ENCODE measurements around the gene CPAMD8.

The CPAMD8 gene

DNA sequence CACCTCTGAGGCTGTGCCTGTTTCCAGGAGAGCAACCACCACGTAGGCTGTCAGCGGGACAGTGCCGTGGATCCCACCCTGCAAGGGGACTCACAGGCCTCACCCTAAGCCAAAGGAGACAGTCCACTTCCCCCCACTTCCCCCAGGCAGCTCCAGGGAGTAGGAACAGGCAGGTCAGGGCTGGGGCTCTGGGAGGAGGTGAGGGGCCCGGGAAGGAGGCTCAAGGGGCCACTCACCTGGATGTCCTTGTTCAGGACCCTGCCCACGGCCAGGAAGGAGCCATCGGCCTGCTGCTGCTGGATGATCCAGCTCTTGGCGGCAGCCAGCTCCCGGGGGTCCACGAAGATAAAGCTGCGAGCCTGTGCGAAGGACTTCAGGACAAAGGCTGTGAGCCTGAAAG, 112.2 kb downstream of the CPAMD8 start:
- DNase-seq = no peak

DNA sequence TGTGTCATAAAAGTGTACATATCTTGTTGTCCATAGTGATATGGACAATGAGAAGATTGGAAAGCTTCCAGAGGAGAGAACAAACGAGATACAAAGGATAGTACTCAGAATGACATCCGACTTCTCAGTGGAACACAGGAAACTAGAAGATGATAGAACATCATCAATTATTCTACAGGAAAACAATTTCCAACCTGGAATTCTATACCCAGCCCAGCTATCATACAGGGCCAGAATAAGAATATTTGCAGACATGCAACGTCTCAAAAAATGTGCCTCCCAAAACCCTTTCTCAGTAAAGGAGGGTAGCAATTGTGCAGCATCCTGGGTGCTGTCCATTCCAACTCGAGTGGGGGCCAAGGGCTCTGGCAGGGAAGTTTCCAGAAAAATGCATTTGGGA, 113.8 kb downstream of the CPAMD8 start:
- DNase-seq = no peak

DNA sequence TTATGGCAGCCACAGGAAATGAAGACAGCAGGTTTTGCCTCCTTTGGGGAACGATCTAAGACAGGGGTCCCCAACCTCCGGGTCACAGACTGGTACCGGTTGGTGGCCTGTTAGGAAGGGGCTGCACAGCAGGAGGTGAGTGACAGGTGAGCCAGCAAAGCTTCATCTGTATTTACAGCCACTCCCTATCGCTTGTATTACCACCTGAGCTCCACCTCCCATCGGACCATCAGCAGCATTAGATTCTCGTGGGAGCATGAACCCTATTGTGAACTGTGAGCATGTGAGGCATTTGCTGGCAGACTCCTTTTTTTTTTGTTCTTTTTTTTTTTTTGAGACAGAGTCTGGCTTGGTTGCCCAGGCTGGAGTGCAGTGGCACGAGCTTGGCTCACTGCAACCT, 115.6 kb downstream of the CPAMD8 start:
- no peak for DNase-seq

DNA sequence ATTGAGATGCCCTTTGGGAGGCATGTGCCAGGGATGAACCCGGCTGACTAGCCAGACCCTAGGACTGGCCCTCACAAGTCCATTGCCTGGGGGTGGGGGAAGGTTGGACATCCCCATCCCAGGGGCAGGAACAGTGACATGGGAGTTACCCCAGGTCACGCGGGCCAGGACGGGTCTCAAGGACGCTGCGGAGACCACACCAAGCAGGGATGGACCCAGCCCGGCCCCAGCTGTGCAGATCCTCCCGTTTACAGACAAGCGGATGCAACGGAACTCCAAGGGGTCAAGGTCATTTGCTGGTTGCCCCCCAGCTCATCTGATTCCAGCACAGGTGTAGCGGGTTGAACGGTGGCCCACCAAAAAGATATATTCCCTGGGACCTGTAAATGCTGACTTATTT, 117.9 kb downstream of the CPAMD8 start:
- no peak for DNase-seq

DNA sequence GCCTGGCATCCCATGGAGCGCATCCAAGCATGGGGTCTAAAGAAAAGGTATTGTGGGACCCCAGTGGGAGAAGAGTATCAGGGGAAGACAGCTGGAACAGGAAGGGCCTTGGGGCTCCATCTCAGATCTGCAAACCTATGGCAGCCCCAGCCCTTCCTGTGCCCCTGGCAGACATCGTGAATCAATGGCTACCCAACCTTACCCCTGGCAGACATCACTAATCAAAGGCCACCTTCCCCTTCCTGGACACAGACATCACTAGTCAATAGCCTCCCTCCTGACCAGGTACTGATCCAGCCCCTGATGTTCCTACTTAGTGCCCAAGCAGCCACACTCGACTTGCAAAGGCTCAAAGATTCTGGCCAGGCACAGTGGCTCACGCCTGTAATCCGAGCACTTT, 122.0 kb downstream of the CPAMD8 start:
- no peak for DNase-seq

DNA sequence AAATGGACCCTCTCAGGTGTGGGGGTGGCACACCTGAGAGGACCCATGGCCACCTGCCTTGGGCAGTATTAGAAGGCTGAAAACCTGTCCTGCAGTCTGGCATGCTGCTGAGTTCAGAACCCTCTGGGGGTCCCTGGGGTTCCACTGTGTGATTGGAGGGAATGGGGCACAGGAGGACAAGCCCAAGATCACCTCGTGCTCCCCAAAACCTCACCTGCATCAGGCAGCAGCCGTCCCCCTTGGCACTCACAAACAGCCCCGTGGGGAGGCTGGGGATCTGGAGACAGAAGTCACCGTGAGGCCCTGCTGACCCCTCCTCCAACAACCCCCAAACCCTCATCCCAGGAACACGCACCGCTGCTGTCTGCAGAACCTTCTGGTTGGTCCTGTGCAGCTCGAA, 123.3 kb downstream of the CPAMD8 start:
- DNase-seq = no peak

DNA sequence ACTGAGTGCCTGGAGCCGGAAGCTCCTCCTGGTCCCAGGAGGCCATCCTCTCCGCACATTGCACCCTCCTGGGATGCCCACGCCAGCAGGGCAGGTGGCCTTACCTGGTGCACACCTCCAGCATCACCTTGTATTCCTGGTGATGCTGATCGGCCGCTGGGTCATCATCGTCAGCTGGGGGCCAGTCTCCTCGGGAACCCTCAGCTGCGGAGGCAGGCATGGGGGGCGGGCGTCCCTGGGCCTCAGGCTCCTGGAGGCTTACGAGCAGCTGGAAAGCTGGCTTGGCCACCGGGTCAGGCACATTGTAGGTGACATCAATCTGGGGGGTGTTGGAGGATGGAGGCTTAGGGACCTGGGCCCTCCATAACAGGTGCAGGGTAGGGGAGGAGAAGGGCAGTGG, 124.1 kb downstream of the CPAMD8 start:
- DNase-seq = no peak

DNA sequence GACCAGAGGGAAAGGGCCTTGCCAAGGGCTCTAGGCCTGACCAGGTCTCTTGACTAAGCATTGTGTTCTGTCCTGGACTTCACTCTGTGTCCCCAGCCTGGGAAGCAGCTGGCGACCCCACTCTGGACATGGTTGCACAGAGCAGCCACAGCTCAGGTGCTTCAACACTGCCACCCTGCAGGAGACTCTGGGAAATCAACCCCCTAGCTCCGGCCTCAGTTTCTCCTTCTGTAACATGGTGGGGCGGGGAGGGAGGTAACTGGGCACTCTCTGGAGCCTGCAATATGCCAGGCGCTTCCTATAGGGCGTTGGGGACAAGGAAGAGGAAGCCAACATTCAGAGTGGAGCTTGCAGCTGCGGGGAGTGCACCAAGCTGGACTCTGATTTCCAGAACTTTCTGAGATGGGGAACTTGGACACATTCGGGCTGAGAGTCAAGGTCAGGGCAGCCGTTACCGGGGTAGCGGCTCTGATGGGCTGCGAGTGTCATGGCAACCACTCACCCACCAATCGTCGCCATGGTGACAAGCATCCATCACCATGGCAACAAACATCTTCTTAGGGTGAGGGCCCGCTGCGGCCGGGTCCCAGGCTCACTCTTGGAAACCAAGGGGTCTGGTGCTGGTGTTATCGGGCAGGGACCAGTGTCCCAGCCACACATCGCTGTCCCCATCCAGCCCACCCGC, 125.0 kb downstream of the CPAMD8 start:
- DNase-seq = no peak

DNA sequence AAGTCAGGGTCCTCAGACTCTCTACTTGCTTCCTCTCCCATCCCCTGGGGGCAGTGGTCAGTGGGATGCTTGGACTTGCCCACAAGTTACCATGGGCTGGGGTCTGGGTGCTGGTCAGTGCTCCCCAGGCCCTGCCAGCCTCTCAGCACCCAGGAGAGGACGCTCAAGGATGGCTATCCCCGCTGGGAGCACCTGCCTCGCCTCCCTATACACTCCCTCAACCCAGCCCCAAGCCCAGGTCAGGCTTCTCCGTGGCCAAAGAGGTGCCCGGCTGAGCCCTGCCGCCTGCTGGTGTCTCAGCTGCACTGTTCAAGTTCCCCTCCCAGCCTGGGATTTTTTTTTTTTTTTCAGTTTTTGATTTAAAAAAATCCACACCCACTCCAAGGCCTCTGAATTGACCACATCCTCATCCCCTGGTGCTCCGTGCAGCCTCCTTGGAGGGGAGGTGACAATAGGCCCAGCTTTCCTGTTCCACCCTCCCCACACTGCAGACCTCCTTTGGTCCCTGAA, 127.0 kb downstream of the CPAMD8 start:
- peak; percentile 77 to 86 for DNase-seq

DNA sequence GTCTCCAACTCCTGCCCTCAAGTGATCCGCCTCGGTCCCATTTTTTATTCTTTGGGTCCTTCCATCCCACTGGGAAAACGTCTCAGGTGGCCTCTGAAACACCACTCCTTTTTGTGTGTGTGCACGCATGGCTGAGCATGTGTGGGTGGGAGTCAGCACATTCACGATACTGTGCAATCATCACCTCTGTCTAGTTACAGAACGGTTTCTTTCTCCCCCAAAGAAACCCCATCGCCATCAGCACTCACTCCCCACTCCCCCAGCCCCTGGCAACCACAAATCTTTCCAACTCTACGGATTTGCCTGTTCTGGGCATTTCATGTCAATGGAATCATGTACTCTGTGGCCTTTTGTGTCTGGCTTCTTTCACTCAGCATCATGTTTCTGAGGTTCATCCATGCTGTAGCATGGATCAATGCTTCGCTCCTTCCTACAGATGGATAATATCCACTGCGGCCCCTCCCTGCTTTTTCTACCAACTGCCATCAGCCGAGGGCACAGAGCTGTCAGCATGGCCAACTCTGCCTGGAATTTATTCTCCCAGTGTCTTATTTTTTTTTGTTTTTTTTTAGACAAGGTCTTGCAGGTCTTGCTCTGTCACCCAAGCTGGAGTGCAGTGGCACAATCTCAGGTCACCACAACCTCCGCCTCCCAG, 128.1 kb downstream of the CPAMD8 start:
- no peak for DNase-seq

DNA sequence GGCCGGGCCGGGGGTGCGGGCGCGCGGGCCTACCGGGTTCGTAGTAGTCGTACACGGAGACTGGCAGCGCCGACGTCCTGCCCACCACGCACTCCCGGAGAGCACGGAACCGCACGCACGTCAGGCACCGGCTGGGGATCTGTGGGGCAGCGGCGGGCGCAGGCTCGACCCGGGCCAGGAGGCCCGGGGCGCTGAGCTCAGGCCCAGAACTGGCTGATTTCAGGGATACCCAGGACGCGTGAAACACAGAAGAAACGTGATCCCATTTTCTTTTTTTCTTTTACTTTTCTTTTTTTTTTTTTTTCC, 128.8 kb downstream of the CPAMD8 start:
- no peak for DNase-seq

DNA sequence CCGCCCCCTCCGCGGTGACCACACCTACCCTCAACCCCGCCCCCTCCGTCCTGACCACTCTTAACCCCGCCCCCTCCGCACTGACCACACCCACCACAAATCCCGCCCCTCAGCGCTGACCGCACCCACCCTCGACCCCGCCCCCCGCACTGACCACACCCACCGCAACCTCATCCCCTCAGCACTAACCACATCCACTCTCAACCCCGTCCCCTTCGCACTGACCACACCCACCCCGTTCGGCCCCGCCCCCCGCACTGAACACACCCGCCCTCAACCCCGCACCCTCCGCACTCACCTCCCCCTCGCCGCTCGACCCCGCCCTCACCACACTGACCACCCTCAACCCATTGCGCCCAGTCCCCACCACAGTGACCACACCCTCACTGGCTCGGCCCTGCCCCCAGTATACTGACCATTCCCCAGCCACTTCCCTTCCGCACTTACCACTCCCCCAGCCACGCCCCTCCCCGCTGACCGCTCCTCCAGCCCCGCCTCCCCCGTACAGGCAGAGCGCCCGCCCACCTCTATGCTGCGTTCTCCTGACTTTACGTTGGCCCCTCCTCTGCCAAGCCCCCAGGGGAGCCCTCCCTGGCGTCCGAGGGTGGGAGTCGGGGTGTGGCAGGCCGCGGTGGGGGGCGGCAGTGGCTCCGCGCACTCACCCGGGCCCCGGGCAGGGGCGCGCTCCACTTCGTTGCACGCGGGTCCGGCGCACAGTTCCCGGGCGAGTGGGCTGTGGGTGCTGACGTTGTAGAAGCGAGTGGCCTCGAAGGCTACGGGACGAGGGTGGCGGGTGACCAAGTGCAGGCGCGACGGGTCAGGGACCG, 129.4 kb downstream of the CPAMD8 start:
- DNase-seq = peak; percentile 90 to 96

DNA sequence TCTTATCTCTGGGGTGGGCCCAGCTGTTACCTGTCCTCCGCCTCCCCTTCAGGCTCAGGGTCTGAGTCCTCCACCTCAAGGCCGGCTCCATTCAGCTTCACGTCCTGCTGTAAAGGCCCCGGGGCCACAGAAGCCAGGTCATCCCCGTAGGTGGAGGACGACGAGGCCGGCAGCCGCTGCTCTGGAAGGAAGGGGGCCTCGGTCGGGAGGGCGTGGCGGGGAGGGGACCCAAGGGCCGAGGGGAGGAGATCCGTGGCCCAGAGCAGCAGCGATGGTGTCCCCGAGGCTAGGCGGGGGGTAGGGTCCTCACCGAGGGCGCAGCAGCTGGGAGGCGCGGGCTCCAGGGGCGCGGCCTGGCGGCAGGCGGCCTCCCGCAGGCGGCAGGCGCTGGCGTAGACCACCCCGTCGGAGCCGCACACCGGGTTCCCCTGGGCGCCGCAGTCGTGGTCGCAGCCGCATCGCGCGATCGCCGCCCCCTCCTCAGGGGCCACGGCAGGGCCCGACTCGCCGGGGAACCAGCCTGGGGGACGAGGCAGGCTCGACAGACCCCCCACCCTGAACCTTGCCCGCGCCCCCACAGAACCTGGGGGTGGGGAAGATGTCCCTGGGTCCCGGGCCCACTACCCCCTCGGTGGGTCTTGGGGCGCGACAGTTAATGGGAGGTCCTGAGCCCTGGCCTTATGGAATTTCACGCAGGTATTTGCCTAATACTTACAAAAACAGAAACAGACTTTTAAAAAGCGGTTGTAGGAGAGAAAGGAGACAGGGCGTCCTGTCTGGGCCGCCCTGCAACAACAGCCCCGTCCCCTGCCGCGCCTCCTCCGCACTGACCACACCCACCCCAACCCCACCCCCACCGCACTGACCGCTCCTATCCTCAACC, 130.2 kb downstream of the CPAMD8 start:
- peak in 1 of 2 donors; percentile 12 for DNase-seq

DNA sequence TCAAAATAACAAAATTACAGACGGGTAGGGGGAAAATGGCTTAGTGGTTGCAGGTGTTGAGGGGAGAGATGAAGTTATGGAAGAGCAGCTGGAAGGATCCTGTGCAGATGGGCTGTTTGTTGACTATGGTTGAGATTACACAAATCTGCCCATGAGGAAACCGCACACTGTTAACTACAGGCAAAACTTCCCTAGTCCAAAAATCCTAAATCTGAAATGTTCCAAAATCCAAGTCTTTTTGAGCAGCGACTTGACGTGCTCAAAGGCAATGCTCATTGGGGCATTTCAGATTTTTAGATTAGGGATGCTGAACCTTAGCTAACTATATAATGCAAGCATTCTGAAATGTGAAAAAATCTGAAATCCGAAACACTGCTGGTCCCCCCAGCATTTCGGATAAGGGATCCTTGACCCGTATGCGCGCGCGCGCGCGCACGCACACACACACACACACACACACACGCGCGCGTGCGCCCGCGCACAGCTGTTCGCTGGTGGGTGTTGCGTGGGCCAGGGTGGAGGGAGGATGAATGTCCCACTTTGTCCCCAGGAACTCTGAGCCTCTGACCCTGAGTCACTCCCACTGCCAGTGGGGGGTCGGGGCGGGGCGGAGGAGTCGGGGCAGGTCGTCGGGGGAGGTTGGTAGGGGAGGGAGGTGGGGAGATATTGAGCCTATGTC, 131.0 kb downstream of the CPAMD8 start:
- peak in 1 of 2 donors; percentile 16 for DNase-seq

DNA sequence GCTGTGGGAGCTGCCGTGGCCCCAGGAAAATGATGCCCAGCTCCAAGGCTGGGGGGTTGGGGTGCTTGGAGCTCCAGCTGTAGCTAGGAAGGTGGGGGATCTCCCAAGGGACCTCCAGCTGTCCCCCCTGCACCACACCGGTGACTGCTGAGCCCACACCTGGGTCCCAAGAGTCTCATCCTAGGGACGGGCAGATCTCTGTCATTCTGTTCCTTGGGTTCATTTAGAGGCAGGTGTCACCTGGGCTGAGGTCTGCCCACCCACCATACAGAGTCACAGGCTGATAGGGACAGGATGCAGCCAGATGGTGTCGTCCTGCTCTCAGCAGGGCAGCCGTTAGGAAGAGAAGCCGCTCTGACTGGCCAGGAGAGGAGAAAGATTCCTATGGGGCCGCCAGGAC, 132.5 kb downstream of the CPAMD8 start:
- no peak for DNase-seq

DNA sequence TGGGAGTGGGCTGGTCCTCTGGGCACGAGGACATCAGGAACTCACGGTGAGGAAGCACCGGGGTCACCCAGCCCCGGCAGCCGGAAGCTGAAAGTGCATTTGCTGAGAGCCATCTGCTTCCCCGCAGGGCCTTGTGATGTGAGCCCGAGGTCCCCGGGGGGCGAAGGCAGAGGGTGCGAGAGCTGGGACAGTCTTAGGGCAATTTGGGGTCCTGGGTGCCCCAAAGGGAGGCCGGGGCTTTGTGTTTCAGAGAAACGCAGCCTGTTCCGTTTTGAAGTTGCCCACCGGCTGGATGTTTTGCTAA, 133.0 kb downstream of the CPAMD8 start:
- DNase-seq = no peak

DNA sequence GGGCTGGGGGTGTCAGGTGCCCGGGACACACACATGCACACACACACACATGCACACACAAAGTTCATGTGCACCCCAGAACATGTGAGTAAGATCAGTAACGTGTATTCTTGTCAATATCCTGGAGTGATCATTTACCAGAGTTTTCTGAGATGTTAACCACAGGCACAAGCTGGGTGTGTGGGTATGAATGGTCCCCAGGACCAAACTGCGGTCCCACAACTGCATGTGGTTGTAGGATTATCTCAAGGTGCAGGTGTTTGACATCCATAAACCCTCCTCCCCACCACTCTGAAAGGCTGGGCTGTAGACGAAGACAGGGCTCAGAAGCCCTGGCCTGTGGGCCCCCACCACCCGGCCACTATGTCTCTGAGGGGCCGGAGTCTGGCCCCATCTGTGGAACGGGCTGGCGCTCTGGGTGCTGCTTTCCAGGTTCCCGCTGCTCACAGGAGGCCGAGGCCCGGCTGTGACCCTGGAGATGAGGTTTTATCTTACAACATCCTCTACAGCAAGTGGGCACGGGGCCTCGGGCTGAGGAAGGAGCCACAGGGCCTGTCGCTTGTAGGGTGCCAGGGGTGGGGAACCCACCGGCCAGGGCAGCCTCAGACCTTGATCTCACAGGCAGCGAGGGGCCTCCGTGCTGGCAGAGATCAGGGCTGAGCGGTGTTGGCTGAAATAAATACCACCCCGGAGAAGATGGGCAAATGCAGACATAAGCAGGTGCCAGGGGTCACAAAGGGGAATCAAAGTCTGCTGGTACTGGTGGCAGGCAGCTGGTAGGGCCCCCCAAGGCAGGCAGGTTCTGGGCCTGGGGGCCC, 133.5 kb downstream of the CPAMD8 start:
- no peak for DNase-seq

DNA sequence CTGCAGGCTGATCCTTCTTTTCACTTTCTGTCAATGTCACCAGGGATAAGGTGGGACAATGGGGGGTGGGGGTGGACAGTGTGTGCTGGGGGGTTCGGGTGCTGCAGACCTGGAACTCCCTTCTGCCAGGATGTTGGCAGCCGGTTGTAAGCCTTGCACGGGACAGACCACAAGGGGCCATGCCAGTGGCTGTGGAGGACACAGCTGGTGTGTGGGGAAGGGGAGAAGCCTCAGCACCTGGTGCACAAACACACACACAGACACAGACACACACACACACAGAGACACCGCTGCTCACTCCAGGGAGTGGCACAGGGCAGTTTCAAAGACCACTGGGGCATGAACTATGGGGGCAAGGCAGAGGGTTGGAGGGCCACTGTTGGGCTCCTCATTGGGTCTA, 134.2 kb downstream of the CPAMD8 start:
- no peak for DNase-seq

DNA sequence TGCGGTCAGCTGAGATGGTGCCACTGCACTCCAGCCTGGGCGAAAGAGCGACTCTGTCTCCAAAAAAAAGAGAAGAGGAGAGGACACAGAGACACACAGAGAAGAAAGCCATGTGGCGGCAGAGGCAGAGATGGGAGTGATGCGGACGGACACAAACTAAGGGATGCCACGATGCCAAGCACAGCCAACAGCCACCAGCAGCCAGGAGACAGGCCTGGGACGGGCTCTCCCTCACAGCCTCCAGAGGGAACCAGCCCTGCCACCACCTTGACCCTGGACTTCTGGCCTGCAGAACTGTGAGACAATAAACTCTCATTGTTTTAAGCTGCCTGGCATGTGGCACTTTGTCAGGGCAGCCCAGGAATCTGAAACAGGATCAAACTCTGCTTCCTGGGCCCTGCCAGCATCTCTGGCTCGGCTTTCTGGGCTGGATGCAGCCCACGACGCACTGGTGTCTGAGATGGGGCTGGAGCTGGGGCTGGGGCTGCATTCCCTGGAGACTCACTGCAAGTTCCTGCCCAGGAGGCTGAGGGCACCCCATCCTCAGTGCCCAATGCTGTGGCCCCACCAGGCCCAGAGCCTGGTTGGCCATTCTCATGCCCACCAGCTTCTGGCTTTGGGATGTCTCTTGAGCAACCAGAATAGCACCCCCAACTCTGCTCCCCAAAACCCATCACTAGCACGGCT, 134.8 kb downstream of the CPAMD8 start:
- DNase-seq = no peak

DNA sequence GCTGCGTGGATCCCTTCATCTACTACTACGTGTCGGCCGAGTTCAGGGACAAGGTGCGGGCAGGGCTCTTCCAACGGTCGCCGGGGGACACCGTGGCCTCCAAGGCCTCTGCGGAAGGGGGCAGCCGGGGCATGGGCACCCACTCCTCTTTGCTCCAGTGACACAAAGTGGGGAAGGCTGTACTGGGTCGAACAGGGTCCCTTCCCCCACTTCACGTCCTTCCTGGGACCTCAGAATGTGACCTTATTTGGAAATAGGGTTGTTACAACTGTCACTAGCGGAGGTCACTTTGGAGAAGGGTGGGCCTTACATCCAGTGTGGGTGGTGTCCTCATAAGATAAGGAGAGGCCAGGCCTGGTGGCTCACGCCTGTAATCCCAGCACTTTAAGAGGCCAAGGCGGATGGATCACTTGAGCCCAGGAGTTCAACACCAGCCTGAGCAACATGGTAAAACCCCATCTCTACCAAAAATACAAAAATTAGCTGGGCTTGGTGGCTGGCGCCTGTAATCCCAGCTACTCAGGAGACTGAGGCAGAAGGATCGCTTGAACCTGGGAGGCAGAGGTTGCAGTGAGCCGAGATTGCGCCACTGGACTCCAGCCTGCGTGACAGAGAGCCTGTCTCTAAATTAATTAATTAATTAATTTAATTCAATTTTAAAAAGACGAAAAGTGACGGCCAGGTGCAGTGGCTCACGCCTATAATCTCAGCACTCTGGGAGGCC, 136.0 kb downstream of the CPAMD8 start:
- DNase-seq = no peak
